H9 (cell line): ENCODE measurements around the gene SIVA1. TPM values are rescaled to one million over a fixed set of nuclear protein-coding genes. Genes with fewer than 3 reads are reported as not detected.

Experiments
- DNase-seq: peaks from one replicate; pipeline ENCODE4 v3.0.0-alpha.2; 2017
- H2AFZ ChIP-seq: one replicate; pipeline ENCODE4 v1.6.1; 2013; ENCODE audit warnings: mild to moderate bottlenecking, low read length, control low read depth, moderate library complexity
- H2AK5ac ChIP-seq: 2 replicates; pipeline ENCODE4 v1.6.1; 2013; ENCODE audit warnings: low read length, control low read depth, mixed read lengths; ENCODE audit not compliant: insufficient read length
- H2BK120ac ChIP-seq: one replicate; pipeline ENCODE4 v1.6.1; 2013; ENCODE audit warnings: low read depth, mild to moderate bottlenecking, low read length, control low read depth, inconsistent platforms; ENCODE audit not compliant: poor library complexity, severe bottlenecking
- H2BK12ac ChIP-seq: 2 replicates; pipeline ENCODE4 v1.6.1; 2013; ENCODE audit warnings: low read length, control low read depth, mixed read lengths, low read depth; ENCODE audit not compliant: insufficient read length
- H2BK15ac ChIP-seq: 2 replicates; pipeline ENCODE4 v1.6.1; 2013; ENCODE audit warnings: low read depth, low read length, control low read depth
- H2BK20ac ChIP-seq: one replicate; pipeline ENCODE4 v1.6.1; 2013; ENCODE audit warnings: low read depth, mild to moderate bottlenecking, low read length, control low read depth, inconsistent platforms; ENCODE audit not compliant: poor library complexity, severe bottlenecking
- H2BK5ac ChIP-seq: 2 replicates; pipeline ENCODE4 v1.6.1; 2013; ENCODE audit warnings: low read length, control low read depth, mixed read lengths; ENCODE audit not compliant: insufficient read length
- H3K14ac ChIP-seq: 2 replicates; pipeline ENCODE4 v1.6.1; 2013; ENCODE audit warnings: low read length, control low read depth; ENCODE audit not compliant: insufficient read depth
- H3K18ac ChIP-seq: 2 replicates; pipeline ENCODE4 v1.6.1; 2013; ENCODE audit warnings: low read depth, mild to moderate bottlenecking, mixed read lengths, low read length, control low read depth; ENCODE audit not compliant: insufficient read length
- H3K23ac ChIP-seq: 2 replicates; pipeline ENCODE4 v1.6.1; 2013; ENCODE audit warnings: low read length, control low read depth, mixed read lengths, low read depth; ENCODE audit not compliant: insufficient read length
- H3K23me2 ChIP-seq: 2 replicates; pipeline ENCODE4 v1.6.1; 2013; ENCODE audit warnings: low read depth, mild to moderate bottlenecking, mixed read lengths, low read length, control low read depth; ENCODE audit not compliant: insufficient read length, poor library complexity, severe bottlenecking
- H3K27ac ChIP-seq: 2 replicates; pipeline ENCODE4 v1.5.1; 2013; ENCODE audit warnings: low read length, control low read depth, mixed read lengths, low read depth; ENCODE audit not compliant: insufficient read length
- H3K27me3 ChIP-seq: 2 replicates; pipeline ENCODE4 v1.6.1; 2013; ENCODE audit warnings: low read length, control low read depth, inconsistent platforms; ENCODE audit not compliant: insufficient read depth
- H3K4ac ChIP-seq: 2 replicates; pipeline ENCODE4 v1.6.1; 2013; ENCODE audit warnings: low read depth, mild to moderate bottlenecking, control low read depth, inconsistent platforms, low read length, moderate library complexity
- H3K4me1 ChIP-seq: 2 replicates; pipeline ENCODE4 v1.6.1; 2013; ENCODE audit warnings: low read length, control low read depth, inconsistent platforms; ENCODE audit not compliant: insufficient read depth
- H3K4me2 ChIP-seq: 2 replicates; pipeline ENCODE4 v1.6.1; 2013; ENCODE audit warnings: low read length, control low read depth, mixed read lengths; ENCODE audit not compliant: insufficient read length, insufficient read depth
- H3K56ac ChIP-seq: 2 replicates; pipeline ENCODE4 v1.6.1; 2013; ENCODE audit warnings: low read depth, mild to moderate bottlenecking, mixed read lengths, low read length, control low read depth; ENCODE audit not compliant: insufficient read length
- H3K79me1 ChIP-seq: 2 replicates; pipeline ENCODE4 v1.6.1; 2013; ENCODE audit warnings: low read depth, mild to moderate bottlenecking, moderate library complexity, low read length, control low read depth, inconsistent platforms; ENCODE audit not compliant: insufficient read depth, poor library complexity, severe bottlenecking
- H3K79me2 ChIP-seq: 2 replicates; pipeline ENCODE4 v1.6.1; 2013; ENCODE audit warnings: low read length, control low read depth, inconsistent platforms; ENCODE audit not compliant: insufficient read depth
- H3K9ac ChIP-seq: 2 replicates; pipeline ENCODE4 v1.6.1; 2013; ENCODE audit warnings: low read length, control low read depth, mixed read lengths; ENCODE audit not compliant: insufficient read length; ENCODE audit errors: extremely low read depth
- H3K9me3 ChIP-seq: one replicate; pipeline ENCODE4 v1.6.1; 2013; ENCODE audit warnings: low read depth, low read length, inconsistent platforms; ENCODE audit not compliant: control insufficient read depth
- H3T11ph ChIP-seq: one replicate; pipeline ENCODE4 v1.6.1; 2013; ENCODE audit warnings: mild to moderate bottlenecking, low read length, control low read depth, inconsistent platforms
- H4K20me1 ChIP-seq: one replicate; pipeline ENCODE4 v1.6.1; 2013; ENCODE audit not compliant: control insufficient read depth, insufficient read length, insufficient read depth
- H4K5ac ChIP-seq: 2 replicates; pipeline ENCODE4 v1.6.1; 2013; ENCODE audit warnings: low read depth, mild to moderate bottlenecking, mixed read lengths, low read length, control low read depth; ENCODE audit not compliant: insufficient read length
- H4K8ac ChIP-seq: replicated peaks from 2 replicates; pipeline ENCODE4 v1.6.1; 2013; ENCODE audit warnings: low read length, control low read depth, mixed read lengths, low read depth; ENCODE audit not compliant: insufficient read length
- H4K91ac ChIP-seq: 2 replicates; pipeline ENCODE4 v1.6.1; 2013; ENCODE audit warnings: low read depth, mild to moderate bottlenecking, moderate library complexity, mixed read lengths, low read length, control low read depth; ENCODE audit not compliant: insufficient read length
- H3K27ac Mint-ChIP-seq, 3 experiments: 2 replicates in 2 of 3; 3 replicates in 1 of 3; pipeline ENCODE4 v1.8.0; 2020 to 2021; ENCODE audit warnings: mixed read lengths in 3 of 3, mild to moderate bottlenecking in 1 of 3, moderate library complexity in 1 of 3
- H3K27me3 Mint-ChIP-seq: 2 replicates; pipeline ENCODE4 v1.8.0; 2021; ENCODE audit warnings: low read depth, mild to moderate bottlenecking, moderate library complexity, mixed read lengths
- H3K36me3 Mint-ChIP-seq, 3 experiments: 2 replicates in 2 of 3; 3 replicates in 1 of 3; pipeline ENCODE4 v1.8.0; 2020 to 2021; ENCODE audit warnings: low read depth in 3 of 3, mixed read lengths in 3 of 3; ENCODE audit not compliant: insufficient read depth in 1 of 3
- H3K4me1 Mint-ChIP-seq, 2 experiments: 2 replicates each; pipeline ENCODE4 v1.8.0; 2020; ENCODE audit warnings: mixed read lengths in 2 of 2
- H3K4me3 Mint-ChIP-seq, 2 experiments: 2 replicates in 1 of 2; 3 replicates in 1 of 2; pipeline ENCODE4 v1.8.0; 2020 to 2021; ENCODE audit warnings: mild to moderate bottlenecking in 2 of 2, mixed read lengths in 2 of 2, moderate library complexity in 1 of 2
- H3K9me3 Mint-ChIP-seq, 2 experiments: 2 replicates in 1 of 2; 3 replicates in 1 of 2; pipeline ENCODE4 v1.8.0; 2020; ENCODE audit warnings: mild to moderate bottlenecking in 2 of 2, mixed read lengths in 2 of 2, moderate library complexity in 1 of 2
- CTCF ChIP-seq: fragments of 200-600 bp; sonication (generic); conservative IDR thresholded peaks from 3 replicates; pipeline ENCODE4 v1.8.0; 2021; ENCODE audit warnings: antibody characterized with exemption, mild to moderate bottlenecking
- WGBS: extraction: QIAGEN DNeasy Blood & Tissue Kit; methylation state at CpG from one replicate; pipeline ENCODE4 v1.1.7; 2013; ENCODE audit warnings: missing lambda C conversion rate, low lambda C conversion rate, mixed read lengths; ENCODE audit not compliant: insufficient read length; ENCODE audit errors: extremely low coverage; 5-methylcytosine and 5-hydroxymethylcytosine counted together
- total RNA-seq: library from RNA; stranded (reverse); gene quantifications from 2 replicates; pipeline ENCODE4 v1.2.1, GENCODE V29; 2021

SIVA1 gene
- total RNA-seq, 1 experiment from 2014 or later = 125 TPM

- Histone ChIP-seq H2AK5ac (no peak overlapping the region), H3K14ac (no peak overlapping the region), H3K27me3 (no peaks in the 10 kb centered on the region), H3K23ac (no peak overlapping the region), H2BK5ac (no peak overlapping the region), H3K9ac (no peak overlapping the region), H3K4me2 (no peak overlapping the region), H4K8ac (no peak overlapping the region), H3K23me2 (peaks cover 12% of the 10 kb centered on the region), H2BK120ac (no peak overlapping the region), H3K27ac (no peak overlapping the region), H4K5ac (no peak overlapping the region), H3T11ph (no peak overlapping the region), H2BK12ac (no peak overlapping the region), H3K18ac (no peak overlapping the region), H4K20me1 (no peaks in the 10 kb centered on the region), H3K4me1 (no peaks in the 10 kb centered on the region; the same call in 1 of the 2 replicates), H2BK15ac (no peak overlapping the region), H3K9me3 (peaks cover 6% of the 10 kb centered on the region), H3K79me1 (no peaks in the 10 kb centered on the region), H2AFZ (no peak overlapping the region), H3K79me2 (peaks cover 7% of the 10 kb centered on the region; the same call in 1 of the 2 replicates), H2BK20ac (no peak overlapping the region), H3K56ac (no peak overlapping the region), H3K4ac (no peak overlapping the region), H4K91ac (no peak overlapping the region)
- Mint-ChIP-seq H3K27me3 (peaks cover 7% of the 10 kb centered on the region), H3K36me3 (peaks cover under 1 to 25% (median 9%) of the 10 kb centered on the region in 3 experiments; a peak in 6 of 7 replicates), H3K4me3 (no peak overlapping the region; a peak in 1 of 5 replicates), H3K27ac (peak overlapping the region in 1 of 3 experiments; percentile 59; a peak in 2 of 7 replicates), H3K4me1 (peaks cover 11 to 15% of the 10 kb centered on the region in 2 experiments), H3K9me3 (peaks cover 13 to 19% of the 10 kb centered on the region in 2 experiments)
- no CpG with 5 or more reads among the region's 11 CpGs for WGBS
- TF ChIP-seq CTCF = no peak
- DNase-seq = no peak
Observed at GRCh38 chr14:104749111-104749649, 3.8 kb upstream of the SIVA1 start.
